Tibial nerve (tissue), 3 donors: ENCODE measurements around the gene KRT77.

Experiments used
- POLR2A ChIP-seq, 2 donors: fragments of 450-650 bp; IDR thresholded peaks; one replicate each; pipeline ENCODE4 v1.6.1; 2017; ENCODE audit warnings: antibody characterized with exemption in 2 of 2, mild to moderate bottlenecking in 2 of 2, moderate library complexity in 2 of 2
- TF ChIP-seq, protein P1 (sequence below), 5 experiments: fragments of 200-600 bp in 3 of 5; fragments of 450-650 bp in 2 of 5; sonication (generic) in 3 of 5; IDR thresholded peaks; one replicate each; pipeline ENCODE4 v1.5.1; 2016 to 2019; ENCODE audit warnings: antibody characterized with exemption in 5 of 5, mild to moderate bottlenecking in 3 of 5, moderate library complexity in 2 of 5

DNA sequence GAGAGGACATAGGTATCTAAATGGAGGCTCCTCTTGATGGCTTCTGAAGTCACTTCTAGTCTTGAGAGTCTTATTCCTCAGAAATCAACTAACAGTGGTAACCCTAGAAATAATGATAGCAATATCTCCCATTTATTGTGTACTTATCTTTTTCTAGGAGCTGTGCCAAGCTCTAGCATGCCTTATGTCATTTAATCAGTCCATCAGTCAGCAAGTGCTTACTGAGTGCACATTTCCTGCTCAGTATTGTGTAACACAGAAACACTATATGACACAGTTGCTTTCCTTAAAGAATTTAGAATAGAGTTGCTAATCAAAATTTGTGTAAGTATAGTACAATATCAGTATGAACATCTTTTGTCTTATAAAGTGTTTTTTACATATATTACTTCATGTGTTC, 37.3 kb upstream of the KRT77 start:
- TF ChIP-seq, protein P1, sequence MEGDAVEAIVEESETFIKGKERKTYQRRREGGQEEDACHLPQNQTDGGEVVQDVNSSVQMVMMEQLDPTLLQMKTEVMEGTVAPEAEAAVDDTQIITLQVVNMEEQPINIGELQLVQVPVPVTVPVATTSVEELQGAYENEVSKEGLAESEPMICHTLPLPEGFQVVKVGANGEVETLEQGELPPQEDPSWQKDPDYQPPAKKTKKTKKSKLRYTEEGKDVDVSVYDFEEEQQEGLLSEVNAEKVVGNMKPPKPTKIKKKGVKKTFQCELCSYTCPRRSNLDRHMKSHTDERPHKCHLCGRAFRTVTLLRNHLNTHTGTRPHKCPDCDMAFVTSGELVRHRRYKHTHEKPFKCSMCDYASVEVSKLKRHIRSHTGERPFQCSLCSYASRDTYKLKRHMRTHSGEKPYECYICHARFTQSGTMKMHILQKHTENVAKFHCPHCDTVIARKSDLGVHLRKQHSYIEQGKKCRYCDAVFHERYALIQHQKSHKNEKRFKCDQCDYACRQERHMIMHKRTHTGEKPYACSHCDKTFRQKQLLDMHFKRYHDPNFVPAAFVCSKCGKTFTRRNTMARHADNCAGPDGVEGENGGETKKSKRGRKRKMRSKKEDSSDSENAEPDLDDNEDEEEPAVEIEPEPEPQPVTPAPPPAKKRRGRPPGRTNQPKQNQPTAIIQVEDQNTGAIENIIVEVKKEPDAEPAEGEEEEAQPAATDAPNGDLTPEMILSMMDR (IDR thresholded peaks at IDR 0.05): no peak
- TF ChIP-seq POLR2A (IDR thresholded peaks at IDR 0.05): no peak
